B cell (primary cell): ENCODE data around the gene MBNL1. TPM values are rescaled to one million over a fixed set of nuclear protein-coding genes. Genes with fewer than 3 reads are reported as not detected.

Source experiments
- ATAC-seq: fragments of 200-7000 bp; cut with Tn5 transposase; one replicate; pipeline ENCODE4 v1.10.0; 2021; ENCODE audit warnings: low read depth, mild to moderate bottlenecking, moderate number of reproducible peaks, moderate library complexity
- CTCF ChIA-PET: fragments of 350-600 bp; sonication (Branson Sonifier 250); formaldehyde crosslinking; loops from one replicate; lab custom pipeline; 2021; ENCODE audit warnings: antibody characterized with exemption, inconsistent platforms; lab: Charles Lee
- POLR2A ChIA-PET: fragments of 350-600 bp; sonication (Branson Sonifier 250); formaldehyde crosslinking; loops from one replicate; lab custom pipeline; 2021; ENCODE audit warnings: antibody characterized with exemption; lab: Charles Lee
- DNase-seq: peaks from one replicate; pipeline ENCODE4 v3.0.0; 2013
- H2AFZ ChIP-seq: 2 replicates; pipeline ENCODE4 v1.6.1; 2012; ENCODE audit warnings: mild to moderate bottlenecking, low read depth, low read length; ENCODE audit not compliant: insufficient read depth, poor library complexity, severe bottlenecking
- H3K27ac ChIP-seq, 2 donors: 1 replicate in 1 of 2; 2 replicates in 1 of 2; pipeline ENCODE4 v1.5.1; 2012 to 2013; ENCODE audit warnings: low read length in 2 of 2, mild to moderate bottlenecking in 2 of 2, moderate library complexity in 1 of 2
- H3K27me3 ChIP-seq, 4 experiments: fragments of 200-600 bp in 1 of 4; sonication (generic) in 1 of 4; replicated peaks in 1 of 4; 1 replicate in 2 of 4; 2 replicates in 2 of 4; pipeline versions ENCODE4 v1.6.1 to v1.7.0; 2013 to 2016; ENCODE audit warnings: low read length in 3 of 4, mild to moderate bottlenecking in 2 of 4, mixed read lengths in 1 of 4, moderate library complexity in 1 of 4; ENCODE audit not compliant: insufficient read depth in 4 of 4, control insufficient read depth in 3 of 4; ENCODE audit errors: control extremely low read depth in 1 of 4
- H3K36me3 ChIP-seq, 2 experiments: replicated peaks in 1 of 2; 1 replicate in 1 of 2; 2 replicates in 1 of 2; pipeline versions ENCODE4 v1.6.1 to v1.7.1; 2013; ENCODE audit warnings: low read length in 1 of 2; ENCODE audit not compliant: insufficient read depth in 2 of 2, control insufficient read depth in 1 of 2; ENCODE audit errors: control extremely low read depth in 1 of 2, extremely low read depth in 1 of 2
- H3K4me1 ChIP-seq, 2 donors: fragments of 200-600 bp in 1 of 2; sonication (generic) in 1 of 2; 1 replicate in 1 of 2; 2 replicates in 1 of 2; pipeline versions ENCODE4 v1.5.1 to v1.6.1; 2013 to 2017; ENCODE audit warnings: low read length in 2 of 2; ENCODE audit not compliant: control insufficient read depth in 2 of 2, insufficient read depth in 2 of 2
- H3K4me2 ChIP-seq: replicated peaks from 2 replicates; pipeline ENCODE3; 2012; ENCODE audit warnings: mild to moderate bottlenecking, low read depth, low read length; ENCODE audit not compliant: poor library complexity, severe bottlenecking
- H3K4me3 ChIP-seq, 5 experiments: fragments of 200-600 bp in 1 of 5; sonication (generic) in 1 of 5; 1 replicate in 3 of 5; 2 replicates in 2 of 5; pipeline versions ENCODE4 v1.5.1 to v1.7.0; 2011 to 2016; ENCODE audit warnings: low read length in 4 of 5, mild to moderate bottlenecking in 4 of 5, low read depth in 2 of 5, control low read depth in 1 of 5, moderate library complexity in 1 of 5; ENCODE audit not compliant: insufficient read depth in 1 of 5; ENCODE audit errors: control extremely low read depth in 1 of 5, extremely low read depth in 1 of 5
- H3K79me2 ChIP-seq: fragments of 200-600 bp; sonication (generic); one replicate; pipeline ENCODE4 v1.6.0; 2016; ENCODE audit warnings: low read length; ENCODE audit not compliant: control insufficient read depth, insufficient read depth
- H3K9ac ChIP-seq: fragments of 200-600 bp; sonication (generic); 2 replicates; pipeline ENCODE4 v1.6.1; 2017; ENCODE audit warnings: mild to moderate bottlenecking, low read length, moderate library complexity
- H3K9me3 ChIP-seq, 3 donors: one replicate each; pipeline versions ENCODE4 v1.6.1 to v1.7.1; 2013; ENCODE audit warnings: low read length in 2 of 3; ENCODE audit not compliant: control insufficient read depth in 2 of 3, insufficient read depth in 1 of 3; ENCODE audit errors: control extremely low read depth in 1 of 3
- H4K20me1 ChIP-seq: 2 replicates; pipeline ENCODE4 v1.6.0; 2012; ENCODE audit warnings: mild to moderate bottlenecking, low read length; ENCODE audit not compliant: insufficient read depth, control insufficient read depth, poor library complexity, severe bottlenecking
- H3K27ac Mint-ChIP-seq: one replicate; pipeline ENCODE4 v1.8.0; 2021; ENCODE audit warnings: mixed read lengths
- H3K27me3 Mint-ChIP-seq: one replicate; pipeline ENCODE4 v1.8.0; 2021; ENCODE audit warnings: mixed read lengths
- H3K4me1 Mint-ChIP-seq: one replicate; pipeline ENCODE4 v1.8.0; 2021; ENCODE audit warnings: mixed read lengths
- H3K4me3 Mint-ChIP-seq: one replicate; pipeline ENCODE4 v1.8.0; 2021; ENCODE audit warnings: mixed read lengths
- H3K9me3 Mint-ChIP-seq: one replicate; pipeline ENCODE4 v1.8.0; 2022; ENCODE audit warnings: mixed read lengths; ENCODE audit not compliant: insufficient read depth
- CTCF ChIP-seq: fragments of 200-600 bp; IDR thresholded peaks from one replicate; pipeline ENCODE4 v1.8.0; 2022; ENCODE audit warnings: antibody characterized with exemption, mild to moderate bottlenecking
- EZH2 ChIP-seq: IDR thresholded peaks from 2 replicates; pipeline ENCODE4 v1.6.1; 2012; ENCODE audit warnings: borderline replicate concordance, low read depth, mild to moderate bottlenecking, moderate library complexity, low read length; ENCODE audit not compliant: insufficient read depth, poor library complexity, severe bottlenecking
- WGBS: methylation state at CpG from one replicate; pipeline ENCODE4 v1.1.5; 2013; ENCODE audit warnings: missing lambda C conversion rate; ENCODE audit not compliant: insufficient coverage; 5-methylcytosine and 5-hydroxymethylcytosine counted together
- intact Hi-C: fragments of 100-400 bp; cut with micrococcal nuclease; formaldehyde crosslinking; loops from one replicate; pipeline ENCODE4 v1.10.0; 2022
- polyA plus RNA-seq: library from polyadenylated mRNA; depleted of rRNA; stranded (reverse); fragments of >200 nt; gene quantifications from 2 replicates; pipeline ENCODE4 v1.2.3, GENCODE V29; 2012
- total RNA-seq, 2 donors: library from RNA; stranded (reverse); fragments of 120-200 nt in 1 of 2; gene quantifications; 1 replicate in 1 of 2; 2 replicates in 1 of 2; pipeline versions ENCODE4 v1.2.3 to v1.2.4, GENCODE V29; 2013 to 2022

Gene MBNL1
- total and polyA plus RNA-seq, 2 donors (not counting 1 experiment from before 2014, with no cell fraction given), result 195 to 505 TPM

DNA sequence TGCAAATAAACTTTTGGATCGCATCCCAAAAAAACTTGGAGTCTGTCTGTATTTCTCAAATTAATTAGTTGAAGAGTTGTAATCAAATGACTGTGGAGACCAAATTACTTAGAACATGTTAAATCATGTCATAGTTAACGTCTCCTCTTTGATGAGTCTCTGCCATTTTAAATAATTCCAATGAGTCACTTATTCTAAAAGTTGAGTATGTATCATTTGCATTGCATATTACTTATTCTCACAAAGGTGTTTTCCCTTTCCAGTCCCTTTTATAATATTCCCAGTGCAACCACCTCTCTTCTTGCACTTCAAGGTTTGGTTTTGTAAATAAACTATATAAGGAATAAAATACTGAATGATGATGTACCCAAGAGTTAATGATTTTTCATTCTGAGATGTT is 36.0 kb upstream of the MBNL1 start:
- Histone ChIP-seq H3K9ac (no peak overlapping the region), H2AFZ (no peak overlapping the region), H3K4me2 (no peak overlapping the region), H3K4me1 (peaks cover 6 to 7% of the 10 kb centered on the region in 2 donors), H4K20me1 (no peaks in the 10 kb centered on the region), H3K79me2 (peaks cover 20% of the 10 kb centered on the region), H3K4me3 (no peak overlapping the region), H3K9me3 (peaks cover 0 to 3% (median 1%) of the 10 kb centered on the region in 3 donors), H3K27me3 (no peaks in the 10 kb centered on the region), H3K36me3 (no peaks in the 10 kb centered on the region), H3K27ac (no peak overlapping the region)
- ChIA-PET CTCF (no interaction called here), POLR2A (no interaction called here)
- TF ChIP-seq CTCF, result no peak
- TF ChIP-seq EZH2, result no peak
- H3K4me1 Mint-ChIP-seq, result peaks cover 35% of the 10 kb centered on the region
- intact Hi-C loops, result no loop called here
- H3K9me3 Mint-ChIP-seq, result peaks cover 7% of the 10 kb centered on the region
- H3K27me3 Mint-ChIP-seq, result no peaks in the 10 kb centered on the region
- WGBS, result no CpG with 5 or more reads among the region's 2 CpGs
- ATAC-seq (no peak), DNase-seq (no peak)
- no peak overlapping the region for H3K4me3 Mint-ChIP-seq
- H3K27ac Mint-ChIP-seq, result no peak overlapping the region

DNA sequence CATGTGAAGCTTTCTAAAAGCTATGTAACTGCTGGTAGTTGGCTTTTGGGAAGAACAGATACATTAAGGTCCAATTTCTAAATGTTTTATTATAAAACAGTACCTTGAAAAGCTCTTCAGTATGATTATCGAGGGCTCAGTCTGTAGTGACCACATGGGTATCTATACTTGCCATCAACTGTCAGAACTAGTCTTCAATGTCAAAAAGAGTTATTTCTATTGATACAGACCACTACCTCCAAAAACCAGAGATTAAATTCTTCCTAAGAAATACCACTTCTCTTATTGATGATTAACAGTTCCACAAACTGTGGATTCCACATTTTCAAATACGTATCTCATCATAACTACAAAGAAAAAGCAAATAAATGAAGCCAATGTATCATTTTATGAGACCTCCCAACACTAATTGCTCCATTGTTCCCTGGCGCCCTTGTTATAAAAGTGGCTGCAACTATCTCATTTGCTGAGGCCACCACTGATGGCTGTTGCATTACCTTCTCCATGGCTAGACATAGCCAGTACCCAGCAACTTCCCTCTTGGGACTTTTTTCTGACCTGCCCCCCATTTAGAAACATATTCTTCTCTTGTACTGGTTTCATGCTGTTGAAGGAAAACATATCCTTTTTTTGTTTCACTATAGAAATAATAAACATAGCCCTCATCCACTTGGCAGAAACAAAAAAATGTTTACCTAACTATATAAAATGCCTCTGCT is 33.9 kb upstream of the MBNL1 start:
- H3K27me3 ChIP-seq, result no peaks in the 10 kb centered on the region
- H3K79me2 ChIP-seq, result peaks cover 35% of the 10 kb centered on the region
- H3K4me3 ChIP-seq, result no peak overlapping the region
- peaks cover 8 to 14% of the 10 kb centered on the region in 2 donors for H3K4me1 ChIP-seq
- H3K27ac ChIP-seq, result no peak overlapping the region
- Mint-ChIP-seq H3K4me3 (no peak overlapping the region), H3K4me1 (peaks cover 44% of the 10 kb centered on the region), H3K27ac (no peak overlapping the region), H3K9me3 (peaks cover 5% of the 10 kb centered on the region), H3K27me3 (no peaks in the 10 kb centered on the region)
- intact Hi-C loops, result no loop called here
- DNase-seq (no peak), ATAC-seq (no peak)
- WGBS, result 100% methylated on average over 3 of the region's 3 CpGs
- TF ChIP-seq CTCF, result no peak
- no peak for TF ChIP-seq EZH2
- H3K36me3 ChIP-seq, result no peaks in the 10 kb centered on the region
- CTCF ChIA-PET, result interaction anchor here (1.2 to 1.8 kb wide), 4 partner anchors 9 to 22 kb away, joined by 3 to 7 read pairs (median 4); no protein-coding TSS in a partner anchor
- H3K4me2 ChIP-seq, result no peak overlapping the region
- no peak overlapping the region for H2AFZ ChIP-seq
- H3K9ac ChIP-seq, result no peak overlapping the region
- H3K9me3 ChIP-seq, result peaks cover 0 to 3% (median 1%) of the 10 kb centered on the region in 3 donors
- no peaks in the 10 kb centered on the region for H4K20me1 ChIP-seq
- POLR2A ChIA-PET, result no interaction called here
